ENCODE results near the gene VPREB1. TPM values are rescaled to one million over a fixed set of nuclear protein-coding genes. Genes with fewer than 3 reads are reported as not detected.
A peak's percentile ranks its signal among the peaks of the same experiment; 100 is the strongest.

Gene VPREB1, protein sequence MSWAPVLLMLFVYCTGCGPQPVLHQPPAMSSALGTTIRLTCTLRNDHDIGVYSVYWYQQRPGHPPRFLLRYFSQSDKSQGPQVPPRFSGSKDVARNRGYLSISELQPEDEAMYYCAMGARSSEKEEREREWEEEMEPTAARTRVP
- total RNA-seq = not detected

GRCh38 chr22:22244316-22245250, at the start of gene VPREB1:
VPREB1 (plus strand) TSS chr22:22244786; CDS start chr22:22244814, 28 bp downstream.
- Histone ChIP-seq H3K4me1 (no peaks in the 10 kb centered on the region), H3K36me3 (no peaks in the 10 kb centered on the region), H3K4me3 (no peak within 1 kb of the TSS), H3K27ac (replicated peaks in 1 of 4) (no peak within 1 kb of the TSS), H3K27me3 (peaks cover 0 to 67% (median 0%) of the 10 kb centered on the region in 4 donors), H3K9me3 (no peaks in the 10 kb centered on the region)
- 72% methylated on average over 21 of the region's 25 CpGs for WGBS
- intact Hi-C loops (cut with DNase I) = no loop called here
- no peak for TF ChIP-seq POLR2AphosphoS5 (IDR thresholded peaks at IDR 0.05)
- TF ChIP-seq POLR2A (IDR thresholded peaks at IDR 0.05; ENCODE audit: low read depth) = no peak
- TF ChIP-seq, protein P1, sequence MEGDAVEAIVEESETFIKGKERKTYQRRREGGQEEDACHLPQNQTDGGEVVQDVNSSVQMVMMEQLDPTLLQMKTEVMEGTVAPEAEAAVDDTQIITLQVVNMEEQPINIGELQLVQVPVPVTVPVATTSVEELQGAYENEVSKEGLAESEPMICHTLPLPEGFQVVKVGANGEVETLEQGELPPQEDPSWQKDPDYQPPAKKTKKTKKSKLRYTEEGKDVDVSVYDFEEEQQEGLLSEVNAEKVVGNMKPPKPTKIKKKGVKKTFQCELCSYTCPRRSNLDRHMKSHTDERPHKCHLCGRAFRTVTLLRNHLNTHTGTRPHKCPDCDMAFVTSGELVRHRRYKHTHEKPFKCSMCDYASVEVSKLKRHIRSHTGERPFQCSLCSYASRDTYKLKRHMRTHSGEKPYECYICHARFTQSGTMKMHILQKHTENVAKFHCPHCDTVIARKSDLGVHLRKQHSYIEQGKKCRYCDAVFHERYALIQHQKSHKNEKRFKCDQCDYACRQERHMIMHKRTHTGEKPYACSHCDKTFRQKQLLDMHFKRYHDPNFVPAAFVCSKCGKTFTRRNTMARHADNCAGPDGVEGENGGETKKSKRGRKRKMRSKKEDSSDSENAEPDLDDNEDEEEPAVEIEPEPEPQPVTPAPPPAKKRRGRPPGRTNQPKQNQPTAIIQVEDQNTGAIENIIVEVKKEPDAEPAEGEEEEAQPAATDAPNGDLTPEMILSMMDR (IDR thresholded peaks at IDR 0.05) = no peak
- no peak for TF ChIP-seq EP300 (IDR thresholded peaks at IDR 0.05)
- peak; percentile 81 for DNase-seq (ENCODE audit: extremely low spot score)

GRCh38 chr22:22194931-22195264, 49.7 kb upstream of the VPREB1 start:
- no peaks in the 10 kb centered on the region for H3K9me3 ChIP-seq
- WGBS = 32% methylated on average over 3 of the region's 3 CpGs
- intact Hi-C loops (cut with DNase I) = no loop called here
- no peak overlapping the region for H3K27ac ChIP-seq (replicated peaks in 1 of 4)
- peaks cover 0 to 34% (median 3%) of the 10 kb centered on the region in 4 donors for H3K27me3 ChIP-seq
- H3K4me1 ChIP-seq = no peaks in the 10 kb centered on the region
- DNase-seq (ENCODE audit: extremely low spot score) = no peak
- H3K36me3 ChIP-seq = no peaks in the 10 kb centered on the region
- H3K4me3 ChIP-seq = no peak overlapping the region
- TF ChIP-seq POLR2A (IDR thresholded peaks at IDR 0.05; ENCODE audit: low read depth) (no peak), POLR2AphosphoS5 (IDR thresholded peaks at IDR 0.05) (no peak), EP300 (IDR thresholded peaks at IDR 0.05) (no peak)
- TF ChIP-seq, protein P1 (IDR thresholded peaks at IDR 0.05) = no peak

- no peak for TF ChIP-seq POLR2A (IDR thresholded peaks at IDR 0.05; ENCODE audit: low read depth)
- TF ChIP-seq, protein P1 (IDR thresholded peaks at IDR 0.05) = peak; percentile 52 to 63 (median 53)
- WGBS = 63% methylated on average over 5 of the region's 7 CpGs
- Histone ChIP-seq H3K36me3 (no peaks in the 10 kb centered on the region), H3K9me3 (no peaks in the 10 kb centered on the region), H3K4me1 (no peaks in the 10 kb centered on the region), H3K27ac (replicated peaks in 1 of 4) (no peak overlapping the region), H3K27me3 (peaks cover 0 to 38% (median 3%) of the 10 kb centered on the region in 4 donors), H3K4me3 (no peak overlapping the region)
- intact Hi-C loops (cut with DNase I) = no loop called here
- DNase-seq (ENCODE audit: extremely low spot score) = peak; percentile 91
Observed at GRCh38 chr22:22195265-22196017, 49.1 kb upstream of the VPREB1 start.

DNA sequence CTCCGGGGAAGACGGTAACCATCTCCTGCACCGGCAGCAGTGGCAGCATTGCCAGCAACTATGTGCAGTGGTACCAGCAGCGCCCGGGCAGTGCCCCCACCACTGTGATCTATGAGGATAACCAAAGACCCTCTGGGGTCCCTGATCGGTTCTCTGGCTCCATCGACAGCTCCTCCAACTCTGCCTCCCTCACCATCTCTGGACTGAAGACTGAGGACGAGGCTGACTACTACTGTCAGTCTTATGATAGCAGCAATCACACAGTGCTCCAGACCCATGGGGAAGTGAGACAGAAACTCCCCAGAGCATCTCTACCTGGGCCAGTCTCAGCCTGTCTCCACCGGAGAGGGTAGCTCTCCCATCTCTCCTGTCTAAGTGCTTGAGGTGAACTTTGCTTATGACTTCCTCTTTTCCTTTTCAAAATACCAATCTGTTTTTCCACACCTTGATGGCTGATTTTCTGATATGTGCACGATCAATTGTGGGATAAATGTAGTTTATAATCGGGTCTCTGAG, 48.5 kb upstream of the VPREB1 start:
- intact Hi-C loops (cut with DNase I) = no loop called here
- no peaks in the 10 kb centered on the region for H3K4me1 ChIP-seq
- peak; percentile 45 for DNase-seq (ENCODE audit: extremely low spot score)
- H3K27me3 ChIP-seq = peaks cover 0 to 44% (median 5%) of the 10 kb centered on the region in 4 donors
- H3K4me3 ChIP-seq = no peak overlapping the region
- no peaks in the 10 kb centered on the region for H3K36me3 ChIP-seq
- no peak overlapping the region for H3K27ac ChIP-seq (replicated peaks in 1 of 4)
- TF ChIP-seq POLR2AphosphoS5 (IDR thresholded peaks at IDR 0.05) = no peak
- WGBS = 76% methylated on average over 7 of the region's 11 CpGs
- H3K9me3 ChIP-seq = no peaks in the 10 kb centered on the region
